ENCODE results near the gene IL26. TPM values are rescaled to one million over a fixed set of nuclear protein-coding genes. Genes with fewer than 3 reads are reported as not detected.

The IL26 gene
- total RNA-seq, 1 experiment from 2014 or later: not detected

GRCh38 chr12:68157380-68157779, 68.2 kb downstream of the IL26 start:
- DNase-seq (ENCODE audit: low read depth): no peak

DNA sequence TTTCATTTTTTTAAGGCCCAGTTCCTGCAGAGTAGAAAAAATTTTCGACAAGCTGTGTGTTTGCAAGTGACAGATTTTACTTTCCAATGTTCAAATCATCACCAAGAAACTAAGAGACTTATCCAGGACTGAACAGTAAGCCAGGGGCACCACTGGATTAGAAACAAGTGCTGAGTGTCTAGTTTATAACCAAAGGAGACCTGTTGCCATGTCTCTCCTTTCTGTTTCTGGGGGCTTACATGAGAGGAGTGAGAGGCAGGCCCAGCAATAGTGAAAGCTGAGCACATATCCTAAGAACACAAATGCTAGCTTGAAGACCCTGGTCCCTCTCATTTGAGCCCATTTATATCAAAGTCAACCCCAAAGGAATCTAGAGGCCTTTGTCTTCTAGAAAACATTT, 69.0 kb downstream of the IL26 start:
- DNase-seq (ENCODE audit: low read depth): no peak

- no peak for DNase-seq (ENCODE audit: low read depth)
Measured at GRCh38 chr12:68154779-68155178, 70.8 kb downstream of the IL26 start.

Other genes starting within 250 kb of the IL26 start
- gene IFNG-AS1, start 236.4 kb downstream of the IL26 start, total RNA-seq (2014; rRNA removed; shearing (Covaris generic)): not detected in 2 replicates
- not detected in 2 replicates for gene IFNG, start 66.1 kb downstream of the IL26 start, total RNA-seq (2014; rRNA removed; shearing (Covaris generic))
- not detected in 2 replicates for gene IL22, start 27.8 kb upstream of the IL26 start, total RNA-seq (2014; rRNA removed; shearing (Covaris generic))
- 6.7 and 9.0 TPM in 2 replicates for gene MDM1, start 106.6 kb upstream of the IL26 start, total RNA-seq (2014; rRNA removed; shearing (Covaris generic))

Data from HT1080 (cell line).